ENCODE data around the gene TCF19. TPM values are rescaled to one million over a fixed set of nuclear protein-coding genes. Genes with fewer than 3 reads are reported as not detected.
"Not testable (repeated sequence)": the region's sequence is repeated elsewhere in the genome, so short reads cannot be mapped to it uniquely, and the experiment has no call there.

TCF19 gene
- total RNA-seq, 1 experiment from 2014 or later = 19.3 TPM

- H3K27me3 ChIP-seq (replicated peaks; ENCODE audit: control insufficient read depth, insufficient read depth, low read length); H3K36me3 Mint-ChIP-seq (ENCODE audit: insufficient read depth, unreplicated experiment); H3K36me3 ChIP-seq (ENCODE audit: control insufficient read depth, insufficient read depth, low read length); H3K4me1 ChIP-seq; BruUV-seq (replicated peaks); H3K27me3 Mint-ChIP-seq (ENCODE audit: insufficient read depth, unreplicated experiment); H3K9me3 Mint-ChIP-seq (ENCODE audit: unreplicated experiment); DNase-seq; H3K4me1 Mint-ChIP-seq (ENCODE audit: low read depth, unreplicated experiment); H3K9me3 ChIP-seq: not testable (repeated sequence)
- POLR2A ChIA-PET = interaction anchor here (0.6 to 0.7 kb wide), 2 partner anchors 56 to 92 kb away, joined by 3 read pairs; no protein-coding TSS in a partner anchor
- peak overlapping the region; percentile 1 for H3K27ac Mint-ChIP-seq (ENCODE audit: unreplicated experiment)
- H3K4me3 ChIP-seq (ENCODE audit: low read depth, low read length) = peak overlapping the region; percentile 64
- H3K4me3 Mint-ChIP-seq (ENCODE audit: unreplicated experiment) = peak overlapping the region; percentile 55
- intact Hi-C loops (cut with micrococcal nuclease; ENCODE audit: unreplicated experiment) = loop anchor here (1.0 to 2.0 kb wide), 2 partner anchors 76 to 171 kb away; partner anchors contain the start of gene HLA-C
- CTCF ChIA-PET = interaction anchor here (1.2 to 1.6 kb wide), 3 partner anchors 58 to 170 kb away, joined by 3 to 9 read pairs (median 3); partner anchors contain the start of gene PSORS1C2
Observed at GRCh38 chr6:31196251-31197022, 38.0 kb downstream of the TCF19 start.

DNA sequence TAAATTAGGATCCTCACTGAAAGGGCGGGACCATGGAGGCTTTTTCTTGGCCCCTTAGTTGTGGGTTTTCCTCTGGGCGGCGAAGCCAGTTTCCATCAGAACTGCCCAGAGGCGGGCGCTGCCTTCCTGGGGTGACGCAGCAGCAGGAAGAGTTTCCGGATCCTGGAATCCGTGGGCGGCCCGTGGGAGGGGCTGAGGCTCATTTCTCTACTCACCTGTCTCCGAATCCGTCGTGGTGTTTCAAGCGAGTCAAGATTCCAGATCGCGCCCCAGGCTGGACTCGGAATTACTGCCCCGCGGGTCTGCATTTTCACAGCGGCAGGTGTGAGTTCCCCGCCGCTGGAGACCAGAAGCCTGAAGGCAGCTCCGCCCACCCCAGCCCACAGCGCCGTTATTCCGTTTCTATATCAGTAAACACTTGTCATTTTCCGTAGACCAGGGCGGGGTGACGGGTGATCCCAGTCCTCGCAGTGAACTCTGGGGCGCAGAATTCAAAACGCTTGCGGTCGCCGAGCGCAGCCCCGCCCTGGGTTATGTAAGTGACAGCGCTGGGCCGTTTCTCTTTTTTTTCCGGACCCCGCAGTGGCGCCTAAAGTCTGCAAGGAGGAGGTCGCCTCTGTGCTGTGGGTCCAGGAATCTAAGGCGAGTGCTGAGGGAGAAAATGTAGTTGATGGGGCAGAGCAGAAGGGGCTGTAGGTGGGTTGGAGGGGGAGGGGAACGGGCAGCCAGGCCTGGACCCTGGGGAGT, 39.3 kb downstream of the TCF19 start:
- peaks cover 5% of the 10 kb centered on the region for H3K36me3 Mint-ChIP-seq (ENCODE audit: insufficient read depth, unreplicated experiment)
- POLR2A ChIA-PET = no interaction called here
- CTCF ChIA-PET = interaction anchor here (0.6 to 1.3 kb wide), 4 partner anchors 59 to 197 kb away, joined by 3 to 12 read pairs (median 4); partner anchors contain the start of gene PSORS1C2
- H3K27me3 Mint-ChIP-seq (ENCODE audit: insufficient read depth, unreplicated experiment) = no peaks in the 10 kb centered on the region
- peak overlapping the region; percentile 55 for H3K4me3 Mint-ChIP-seq (ENCODE audit: unreplicated experiment)
- H3K4me1 Mint-ChIP-seq (ENCODE audit: low read depth, unreplicated experiment) = peaks cover 8% of the 10 kb centered on the region
- TF ChIP-seq, protein P1, sequence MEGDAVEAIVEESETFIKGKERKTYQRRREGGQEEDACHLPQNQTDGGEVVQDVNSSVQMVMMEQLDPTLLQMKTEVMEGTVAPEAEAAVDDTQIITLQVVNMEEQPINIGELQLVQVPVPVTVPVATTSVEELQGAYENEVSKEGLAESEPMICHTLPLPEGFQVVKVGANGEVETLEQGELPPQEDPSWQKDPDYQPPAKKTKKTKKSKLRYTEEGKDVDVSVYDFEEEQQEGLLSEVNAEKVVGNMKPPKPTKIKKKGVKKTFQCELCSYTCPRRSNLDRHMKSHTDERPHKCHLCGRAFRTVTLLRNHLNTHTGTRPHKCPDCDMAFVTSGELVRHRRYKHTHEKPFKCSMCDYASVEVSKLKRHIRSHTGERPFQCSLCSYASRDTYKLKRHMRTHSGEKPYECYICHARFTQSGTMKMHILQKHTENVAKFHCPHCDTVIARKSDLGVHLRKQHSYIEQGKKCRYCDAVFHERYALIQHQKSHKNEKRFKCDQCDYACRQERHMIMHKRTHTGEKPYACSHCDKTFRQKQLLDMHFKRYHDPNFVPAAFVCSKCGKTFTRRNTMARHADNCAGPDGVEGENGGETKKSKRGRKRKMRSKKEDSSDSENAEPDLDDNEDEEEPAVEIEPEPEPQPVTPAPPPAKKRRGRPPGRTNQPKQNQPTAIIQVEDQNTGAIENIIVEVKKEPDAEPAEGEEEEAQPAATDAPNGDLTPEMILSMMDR (IDR thresholded peaks at IDR 0.05; ENCODE audit: insufficient read depth in 1 of 2, low read depth in 1 of 2, low read length in 1 of 2, severe bottlenecking in 1 of 2, unreplicated experiment in 1 of 2) = no peak
- H3K4me3 ChIP-seq (ENCODE audit: low read depth, low read length) = peak overlapping the region; percentile 64
- H3K27ac Mint-ChIP-seq (ENCODE audit: unreplicated experiment) = peak overlapping the region; percentile 1
- no peaks in the 10 kb centered on the region for H3K9me3 ChIP-seq
- H3K27me3 ChIP-seq (replicated peaks; ENCODE audit: control insufficient read depth, insufficient read depth, low read length) = no peaks in the 10 kb centered on the region
- BruUV-seq (replicated peaks) = TSS peak; percentile 81
- 0 out of 2 replicates have a peak, but pooled peaks cover 2% of the 10 kb centered on the region for H3K36me3 ChIP-seq (ENCODE audit: control insufficient read depth, insufficient read depth, low read length)
- DNase-seq = peak; percentile 81 to 85
- H3K9me3 Mint-ChIP-seq (ENCODE audit: unreplicated experiment) = no peaks in the 10 kb centered on the region
- H3K4me1 ChIP-seq = peaks cover 6% of the 10 kb centered on the region
- intact Hi-C loops (cut with micrococcal nuclease; ENCODE audit: unreplicated experiment) = loop anchor here (1.0 to 2.0 kb wide), 2 partner anchors 75 to 170 kb away; partner anchors contain the start of gene HLA-C

GRCh38 chr6:31199105-31199452, 40.7 kb downstream of the TCF19 start:
- intact Hi-C loops (cut with micrococcal nuclease; ENCODE audit: unreplicated experiment); H3K9me3 ChIP-seq; BruUV-seq (replicated peaks); H3K27me3 ChIP-seq (replicated peaks; ENCODE audit: control insufficient read depth, insufficient read depth, low read length); CTCF ChIA-PET; H3K27ac Mint-ChIP-seq (ENCODE audit: unreplicated experiment); DNase-seq; H3K36me3 Mint-ChIP-seq (ENCODE audit: insufficient read depth, unreplicated experiment); H3K27me3 Mint-ChIP-seq (ENCODE audit: insufficient read depth, unreplicated experiment); H3K4me3 ChIP-seq (ENCODE audit: low read depth, low read length); H3K36me3 ChIP-seq (ENCODE audit: control insufficient read depth, insufficient read depth, low read length); H3K4me3 Mint-ChIP-seq (ENCODE audit: unreplicated experiment); POLR2A ChIA-PET; H3K9me3 Mint-ChIP-seq (ENCODE audit: unreplicated experiment): not testable (repeated sequence)
- H3K4me1 Mint-ChIP-seq (ENCODE audit: low read depth, unreplicated experiment) = peaks cover 11% of the 10 kb centered on the region
- H3K4me1 ChIP-seq = peaks cover 17% of the 10 kb centered on the region
